ENCODE results near the gene MED8. TPM values are rescaled to one million over a fixed set of nuclear protein-coding genes. Genes with fewer than 3 reads are reported as not detected.

MED8 gene
- total and polyA plus RNA-seq, 2 of the 8 experiments (the other 6 are each of a cell fraction or from before 2014, with no cell fraction given): 7.0 to 20.6 TPM

- DNase-seq (ENCODE audit: low read depth in 1 of 2, low spot score in 2 of 2) (no peak), FAIRE-seq (no peak)
- H3K23ac ChIP-seq (ENCODE audit: insufficient read length): no peak overlapping the region
- H2AK5ac ChIP-seq (ENCODE audit: low read depth, low read length): no peak overlapping the region
- no peak for TF ChIP-seq CHD2 (IDR thresholded peaks at IDR 0.05; ENCODE audit: low read length)
- no peak for TF ChIP-seq POLR2AphosphoS5 (IDR thresholded peaks at IDR 0.05; ENCODE audit: low read depth, low read length)
- TF ChIP-seq TCF12 (IDR thresholded peaks at IDR 0.05; ENCODE audit: low read depth, low read length): no peak
- no peak for TF ChIP-seq TAF7 (optimal IDR thresholded peaks at IDR 0.05; ENCODE audit: borderline replicate concordance, low read depth, low read length)
- no peak for TF ChIP-seq MAX (IDR thresholded peaks at IDR 0.05)
- TF ChIP-seq TEAD4 (IDR thresholded peaks at IDR 0.05; ENCODE audit: low read depth, low read length): no peak
- H4K91ac ChIP-seq (replicated peaks; ENCODE audit: insufficient read length, low read length): no peak overlapping the region
- no peak overlapping the region for H3K9ac ChIP-seq (replicated peaks in 1 of 4; ENCODE audit: extremely low read depth in 1 of 4, low read depth in 3 of 4, low read length in 3 of 4)
- ChIA-PET CTCF (ENCODE audit: partially characterized antibody) (interaction anchor here (1.2 to 1.5 kb wide), 2 partner anchors 13 to 102 kb away, joined by 3 to 5 read pairs; no protein-coding TSS in a partner anchor), POLR2A (ENCODE audit: partially characterized antibody) (interaction anchor here (0.6 to 1.6 kb wide), 4 partner anchors 13 to 432 kb away, joined by 3 to 6 read pairs (median 4); no protein-coding TSS in a partner anchor)
- H3K4me3 ChIP-seq (ENCODE audit: extremely low read depth in 1 of 4, insufficient read depth in 2 of 4, low read depth in 3 of 4, low read length in 4 of 4): no peak overlapping the region
- no peak overlapping the region for H3K4ac ChIP-seq (replicated peaks; ENCODE audit: insufficient read length, low read depth, low read length)
- no peak overlapping the region for H2BK20ac ChIP-seq (ENCODE audit: low read length)
- no peak overlapping the region for H2BK5ac ChIP-seq (ENCODE audit: low read depth, low read length)
- no peak overlapping the region for H3K4me2 ChIP-seq (ENCODE audit: insufficient read depth in 1 of 2, low read depth in 2 of 2, low read length in 2 of 2)
- no peaks in the 10 kb centered on the region for H3K79me1 ChIP-seq (ENCODE audit: low read depth, low read length)
- H3K79me2 ChIP-seq (ENCODE audit: control insufficient read depth in 1 of 2, insufficient read depth in 2 of 2, low read length in 2 of 2): no peaks in the 10 kb centered on the region
- no peaks in the 10 kb centered on the region for H3K27me3 ChIP-seq (replicated peaks in 1 of 4; ENCODE audit: control insufficient read depth in 3 of 4, extremely low read depth in 1 of 4, insufficient read depth in 3 of 4, low read length in 3 of 4)
- no peak overlapping the region for H3K56ac ChIP-seq (replicated peaks; ENCODE audit: insufficient read length, low read depth, low read length)
- no peak overlapping the region for H2AFZ ChIP-seq (ENCODE audit: low read length)
- H3K4me1 ChIP-seq (replicated peaks in 1 of 4; ENCODE audit: control insufficient read depth in 3 of 4, insufficient read depth in 4 of 4, low read length in 3 of 4): no peaks in the 10 kb centered on the region
- H4K5ac ChIP-seq (ENCODE audit: insufficient read length, low read depth, low read length): no peak overlapping the region
- H2BK15ac ChIP-seq (ENCODE audit: low read length): no peak overlapping the region
- H4K20me1 ChIP-seq (replicated peaks in 1 of 2; ENCODE audit: control insufficient read depth in 1 of 2, insufficient read depth in 2 of 2, low read length in 2 of 2): no peaks in the 10 kb centered on the region
- H3K14ac ChIP-seq (ENCODE audit: insufficient read length): no peak overlapping the region
- H3K36me3 ChIP-seq (ENCODE audit: control insufficient read depth in 2 of 4, insufficient read depth in 4 of 4, low read length in 3 of 4): peaks cover 0 to 54% (median 29%) of the 10 kb centered on the region in 4 experiments
- H3K18ac ChIP-seq (ENCODE audit: extremely low read depth, low read length): no peak overlapping the region
- H2BK120ac ChIP-seq (replicated peaks; ENCODE audit: low read depth, low read length): no peak overlapping the region
- H2BK12ac ChIP-seq (ENCODE audit: low read depth, low read length): no peak overlapping the region
- H3K9me3 ChIP-seq (ENCODE audit: insufficient read depth in 2 of 2, low read depth in 1 of 2, low read length in 1 of 2): no peaks in the 10 kb centered on the region
- peaks cover 2% of the 10 kb centered on the region; the same call in 1 of the 2 replicates for H3K23me2 ChIP-seq (ENCODE audit: low read depth, low read length)
- H4K8ac ChIP-seq (ENCODE audit: extremely low read depth, insufficient read depth, low read length): no peak overlapping the region
- WGBS, 2 experiments (ENCODE audit: extremely low coverage in 1 of 2, insufficient coverage in 1 of 2, insufficient read length in 1 of 2, insufficient replicate concordance in 2 of 2, low coverage in 1 of 2, low lambda C conversion rate in 2 of 2, missing lambda C conversion rate in 1 of 2): 88% methylated on average over 9 of the region's 9 CpGs; no CpG with 5 or more reads in 1 of the 2 experiments
- no peak overlapping the region for H3K27ac ChIP-seq (ENCODE audit: low read depth, low read length)
Observed at GRCh38 chr1:43427941-43428340, 38.3 kb upstream of the MED8 start.

Data from H1 (cell line).